H1 (cell line): ENCODE results near the gene SLC25A22. TPM values are rescaled to one million over a fixed set of nuclear protein-coding genes. Genes with fewer than 3 reads are reported as not detected.

ENCODE experiments used
- CHD2 ChIP-seq: IDR thresholded peaks from 2 replicates; pipeline ENCODE4 v1.6.1; 2012; ENCODE audit warnings: low read length, improper control_type of control experiment
- CTCF ChIP-seq, 3 experiments: IDR thresholded peaks; 1 replicate in 2 of 3; 2 replicates in 1 of 3; pipeline versions ENCODE4 v1.5.1 to v1.6.1; 2011; ENCODE audit warnings: low read length in 3 of 3, mild to moderate bottlenecking in 3 of 3, inconsistent platforms in 2 of 3, low read depth in 1 of 3, moderate library complexity in 1 of 3; ENCODE audit not compliant: insufficient read depth in 1 of 3; ENCODE audit errors: control extremely low read depth in 1 of 3
- E2F6 ChIP-seq: IDR thresholded peaks from 2 replicates; pipeline ENCODE4 v1.6.1; 2012; ENCODE audit warnings: inconsistent platforms
- MAFK ChIP-seq: IDR thresholded peaks from 2 replicates; pipeline ENCODE4 v1.6.1; 2012; ENCODE audit warnings: low read depth, mild to moderate bottlenecking, improper control_type of control experiment, low read length
- POLR2A ChIP-seq, 2 experiments: IDR thresholded peaks; 1 replicate in 1 of 2; 2 replicates in 1 of 2; pipeline ENCODE4 v1.6.1; 2011; ENCODE audit warnings: low read depth in 2 of 2, low read length in 2 of 2, mild to moderate bottlenecking in 2 of 2; ENCODE audit errors: control extremely low read depth in 1 of 2
- SIN3A ChIP-seq, 2 experiments: IDR thresholded peaks in 1 of 2; conservative IDR thresholded peaks in 1 of 2; 2 replicates each; pipeline ENCODE4 v1.6.1; 2011 to 2012; ENCODE audit warnings: low read length in 2 of 2, improper control_type of control experiment in 1 of 2, low read depth in 1 of 2, mild to moderate bottlenecking in 1 of 2
- polyA plus RNA-seq, 7 experiments: library from polyadenylated mRNA; depleted of rRNA in 3 of 7; stranded (reverse) in 5 of 7; unstranded in 2 of 7; fragments of >200 nt in 5 of 7; fragments of 200-250 nt in 2 of 7; gene quantifications; 1 replicate in 5 of 7; 2 replicates in 1 of 7; 4 replicates in 1 of 7; pipeline versions ENCODE4 v1.2.1 to v1.2.3, GENCODE V29; 2011 to 2013; ENCODE audit warnings: missing spikeins in 2 of 7, mixed read lengths in 2 of 7
- total RNA-seq: library from RNA; stranded (reverse); fragmentation: NEBNext Ultra II Directional; extraction: Animal tissue kit (Norgen Biotek cat#: 25700); gene quantifications from 2 replicates; pipeline ENCODE4 v1.2.1, GENCODE V29; 2021

Gene SLC25A22
- total and polyA plus RNA-seq, 2 of the 8 experiments (the other 6 are each of a cell fraction or from before 2014, with no cell fraction given), result 31.5 to 48.0 TPM

DNA sequence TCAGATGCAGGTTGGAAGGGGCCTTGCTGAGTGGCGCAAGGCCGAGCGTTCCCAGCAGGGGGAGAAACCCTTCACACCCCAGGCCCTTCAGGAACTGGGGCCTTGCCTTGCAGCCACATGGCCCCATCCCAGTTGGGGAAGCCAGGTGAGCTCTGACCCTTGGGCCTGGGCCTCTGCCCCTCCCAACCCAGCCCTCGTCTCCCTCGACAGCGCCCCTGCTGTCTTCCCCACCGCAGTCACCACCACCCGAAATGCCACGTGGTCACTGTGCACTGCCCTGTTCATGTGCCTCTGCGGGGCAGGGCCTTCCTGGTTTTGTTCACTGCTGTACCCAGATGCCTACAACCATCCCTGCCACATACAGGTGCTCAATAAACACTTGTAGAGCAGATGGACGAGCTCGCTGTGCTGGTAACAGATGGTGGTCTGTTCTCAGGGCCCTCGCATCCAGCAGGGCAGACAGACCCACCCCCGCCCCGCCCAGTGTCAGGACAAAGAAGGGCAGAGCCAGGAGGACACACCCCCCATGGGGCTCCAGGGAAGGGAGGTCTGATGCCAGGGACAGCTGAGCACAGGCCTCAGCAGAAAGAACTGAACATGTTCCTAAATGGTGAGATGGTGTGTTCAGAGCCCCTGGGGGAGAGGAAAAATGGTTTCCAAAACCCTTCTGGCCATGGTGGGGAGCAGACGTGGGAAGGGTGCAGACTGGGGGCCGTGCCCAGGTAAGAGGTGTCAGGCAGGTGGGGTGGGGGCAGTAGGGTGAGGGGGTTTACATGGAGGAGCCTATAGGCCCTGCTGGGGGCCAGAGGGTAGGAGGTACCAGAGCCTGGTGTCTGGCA is 40.6 kb upstream of the SLC25A22 start (continued):
- TF ChIP-seq SIN3A (conservative IDR thresholded peaks at IDR 0.05 in 1 of 2, IDR thresholded peaks at IDR 0.05 in 1 of 2; ENCODE audit: low read depth in 1 of 2, low read length in 2 of 2) (no peak), POLR2A (IDR thresholded peaks at IDR 0.05; ENCODE audit: control extremely low read depth in 1 of 2, low read depth in 2 of 2, low read length in 2 of 2) (no peak), CTCF (IDR thresholded peaks at IDR 0.05; ENCODE audit: control extremely low read depth in 1 of 3, insufficient read depth in 1 of 3, low read depth in 1 of 3, low read length in 3 of 3) (peak in 1 of 3 experiments; percentile 44; a peak in 2 of 4 replicates), CHD2 (no peak), E2F6 (peak; percentile 70), MAFK (no peak)
